ENCODE data around the gene KCNS1. TPM values are rescaled to one million over a fixed set of nuclear protein-coding genes. Genes with fewer than 3 reads are reported as not detected.

Gene KCNS1
- total RNA-seq, 1 experiment from 2014 or later: 0.98 TPM

DNA sequence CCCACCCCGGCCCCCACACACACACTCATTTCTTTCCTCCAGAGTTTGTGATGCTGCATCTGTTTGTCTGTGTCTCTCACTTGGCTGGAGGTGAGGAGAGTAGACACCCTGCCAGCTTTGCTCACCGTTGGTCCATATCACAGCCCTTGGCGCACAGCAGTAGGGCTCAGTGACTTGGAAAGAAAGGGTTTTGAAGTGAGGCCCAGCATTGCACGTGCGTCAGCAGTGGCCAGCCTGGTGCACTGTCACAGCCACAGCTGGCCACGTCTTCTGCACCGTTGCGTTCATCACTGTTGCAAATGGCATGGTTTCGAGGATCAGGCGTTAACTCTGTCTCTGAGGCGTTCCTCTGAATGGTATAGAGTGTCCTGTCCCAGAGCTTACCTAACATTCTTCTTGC, 10.4 kb upstream of the KCNS1 start:
- no peak for DNase-seq
- Histone ChIP-seq H3K23ac (ENCODE audit: insufficient read length, low read depth, low read length) (no peak overlapping the region), H4K91ac (ENCODE audit: insufficient read length, low read depth, low read length) (no peak overlapping the region), H3K4ac (ENCODE audit: low read depth, low read length) (no peak overlapping the region), H3K27me3 (ENCODE audit: insufficient read depth, low read length) (no peaks in the 10 kb centered on the region), H2BK20ac (ENCODE audit: low read depth, low read length, poor library complexity, severe bottlenecking) (no peak overlapping the region), H4K8ac (replicated peaks; ENCODE audit: insufficient read length, low read depth, low read length) (no peak overlapping the region), H2BK120ac (ENCODE audit: low read depth, low read length, poor library complexity, severe bottlenecking) (no peak overlapping the region), H4K5ac (ENCODE audit: insufficient read length, low read depth, low read length) (no peak overlapping the region), H3K23me2 (ENCODE audit: insufficient read length, low read depth, low read length, poor library complexity, severe bottlenecking) (no peaks in the 10 kb centered on the region), H3K14ac (ENCODE audit: insufficient read depth, low read length) (no peak overlapping the region), H4K20me1 (ENCODE audit: control insufficient read depth, insufficient read depth, insufficient read length) (no peaks in the 10 kb centered on the region), H3K56ac (ENCODE audit: insufficient read length, low read depth, low read length) (no peak overlapping the region), H3K79me2 (ENCODE audit: insufficient read depth, low read length) (no peaks in the 10 kb centered on the region), H3K18ac (ENCODE audit: insufficient read length, low read depth, low read length) (no peak overlapping the region), H2AK5ac (ENCODE audit: insufficient read length, low read length) (no peak overlapping the region), H2BK12ac (ENCODE audit: insufficient read length, low read depth, low read length) (no peak overlapping the region), H2AFZ (ENCODE audit: low read length) (no peak overlapping the region), H3K79me1 (ENCODE audit: insufficient read depth, low read depth, low read length, poor library complexity, severe bottlenecking) (no peaks in the 10 kb centered on the region), H2BK5ac (ENCODE audit: insufficient read length, low read length) (no peak overlapping the region), H3K9ac (ENCODE audit: extremely low read depth, insufficient read length, low read length) (no peak overlapping the region), H3K4me1 (ENCODE audit: insufficient read depth, low read length) (no peaks in the 10 kb centered on the region), H3K9me3 (ENCODE audit: control insufficient read depth, low read depth, low read length) (no peaks in the 10 kb centered on the region), H2BK15ac (ENCODE audit: low read depth, low read length) (no peak overlapping the region), H3T11ph (ENCODE audit: low read length) (no peak overlapping the region), H3K4me2 (ENCODE audit: insufficient read depth, insufficient read length, low read length) (no peak overlapping the region), H3K27ac (ENCODE audit: insufficient read length, low read depth, low read length) (no peak overlapping the region)
- peaks cover 10% of the 10 kb centered on the region for H3K27me3 Mint-ChIP-seq (ENCODE audit: low read depth)
- no peak overlapping the region for H3K27ac Mint-ChIP-seq
- peaks cover 9 to 16% of the 10 kb centered on the region in 2 experiments for H3K4me1 Mint-ChIP-seq
- no peaks in the 10 kb centered on the region for H3K36me3 Mint-ChIP-seq (ENCODE audit: insufficient read depth in 1 of 3, low read depth in 3 of 3)
- H3K9me3 Mint-ChIP-seq: no peaks in the 10 kb centered on the region
- WGBS (ENCODE audit: extremely low coverage, insufficient read length, low lambda C conversion rate): no CpG with 5 or more reads among the region's 11 CpGs
- TF ChIP-seq, protein P1, sequence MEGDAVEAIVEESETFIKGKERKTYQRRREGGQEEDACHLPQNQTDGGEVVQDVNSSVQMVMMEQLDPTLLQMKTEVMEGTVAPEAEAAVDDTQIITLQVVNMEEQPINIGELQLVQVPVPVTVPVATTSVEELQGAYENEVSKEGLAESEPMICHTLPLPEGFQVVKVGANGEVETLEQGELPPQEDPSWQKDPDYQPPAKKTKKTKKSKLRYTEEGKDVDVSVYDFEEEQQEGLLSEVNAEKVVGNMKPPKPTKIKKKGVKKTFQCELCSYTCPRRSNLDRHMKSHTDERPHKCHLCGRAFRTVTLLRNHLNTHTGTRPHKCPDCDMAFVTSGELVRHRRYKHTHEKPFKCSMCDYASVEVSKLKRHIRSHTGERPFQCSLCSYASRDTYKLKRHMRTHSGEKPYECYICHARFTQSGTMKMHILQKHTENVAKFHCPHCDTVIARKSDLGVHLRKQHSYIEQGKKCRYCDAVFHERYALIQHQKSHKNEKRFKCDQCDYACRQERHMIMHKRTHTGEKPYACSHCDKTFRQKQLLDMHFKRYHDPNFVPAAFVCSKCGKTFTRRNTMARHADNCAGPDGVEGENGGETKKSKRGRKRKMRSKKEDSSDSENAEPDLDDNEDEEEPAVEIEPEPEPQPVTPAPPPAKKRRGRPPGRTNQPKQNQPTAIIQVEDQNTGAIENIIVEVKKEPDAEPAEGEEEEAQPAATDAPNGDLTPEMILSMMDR (conservative IDR thresholded peaks at IDR 0.05): no peak
- no peak overlapping the region for H3K4me3 Mint-ChIP-seq
